ENCODE results near the gene LIMS1.

LIMS1 gene

DNA sequence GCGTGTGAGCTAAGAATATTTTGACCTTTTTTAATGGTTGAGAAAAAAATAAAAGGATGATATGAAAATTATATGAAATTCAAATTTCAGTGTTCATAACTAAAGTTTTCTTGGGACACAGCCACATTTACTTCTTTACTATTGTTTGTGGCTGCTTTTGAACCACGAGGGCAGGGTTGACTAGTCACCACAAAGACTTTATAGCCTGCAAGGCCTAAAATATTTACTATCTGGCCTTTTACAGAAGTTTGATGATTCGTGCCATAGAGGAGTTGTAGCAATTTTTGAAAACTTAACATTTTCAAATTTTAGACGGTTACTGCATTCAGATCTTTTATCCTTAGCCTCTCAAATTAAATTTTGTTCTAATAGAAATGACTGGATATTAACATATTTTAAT lies 69.9 kb downstream of the LIMS1 start:
- POLR2A ChIA-PET = no interaction called here
- TF ChIP-seq, protein P1, sequence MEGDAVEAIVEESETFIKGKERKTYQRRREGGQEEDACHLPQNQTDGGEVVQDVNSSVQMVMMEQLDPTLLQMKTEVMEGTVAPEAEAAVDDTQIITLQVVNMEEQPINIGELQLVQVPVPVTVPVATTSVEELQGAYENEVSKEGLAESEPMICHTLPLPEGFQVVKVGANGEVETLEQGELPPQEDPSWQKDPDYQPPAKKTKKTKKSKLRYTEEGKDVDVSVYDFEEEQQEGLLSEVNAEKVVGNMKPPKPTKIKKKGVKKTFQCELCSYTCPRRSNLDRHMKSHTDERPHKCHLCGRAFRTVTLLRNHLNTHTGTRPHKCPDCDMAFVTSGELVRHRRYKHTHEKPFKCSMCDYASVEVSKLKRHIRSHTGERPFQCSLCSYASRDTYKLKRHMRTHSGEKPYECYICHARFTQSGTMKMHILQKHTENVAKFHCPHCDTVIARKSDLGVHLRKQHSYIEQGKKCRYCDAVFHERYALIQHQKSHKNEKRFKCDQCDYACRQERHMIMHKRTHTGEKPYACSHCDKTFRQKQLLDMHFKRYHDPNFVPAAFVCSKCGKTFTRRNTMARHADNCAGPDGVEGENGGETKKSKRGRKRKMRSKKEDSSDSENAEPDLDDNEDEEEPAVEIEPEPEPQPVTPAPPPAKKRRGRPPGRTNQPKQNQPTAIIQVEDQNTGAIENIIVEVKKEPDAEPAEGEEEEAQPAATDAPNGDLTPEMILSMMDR (IDR thresholded peaks at IDR 0.05; ENCODE audit: control extremely low read depth, extremely low read depth, low read depth, missing control alignments) = no peak
- CTCF ChIA-PET = interaction anchor here (0.8 to 5.0 kb wide), 5 partner anchors 20 to 35 kb away, joined by 3 to 106 read pairs (median 6); no protein-coding TSS in a partner anchor
- DNase-seq (ENCODE audit: extremely low spot score) = no peak

DNA sequence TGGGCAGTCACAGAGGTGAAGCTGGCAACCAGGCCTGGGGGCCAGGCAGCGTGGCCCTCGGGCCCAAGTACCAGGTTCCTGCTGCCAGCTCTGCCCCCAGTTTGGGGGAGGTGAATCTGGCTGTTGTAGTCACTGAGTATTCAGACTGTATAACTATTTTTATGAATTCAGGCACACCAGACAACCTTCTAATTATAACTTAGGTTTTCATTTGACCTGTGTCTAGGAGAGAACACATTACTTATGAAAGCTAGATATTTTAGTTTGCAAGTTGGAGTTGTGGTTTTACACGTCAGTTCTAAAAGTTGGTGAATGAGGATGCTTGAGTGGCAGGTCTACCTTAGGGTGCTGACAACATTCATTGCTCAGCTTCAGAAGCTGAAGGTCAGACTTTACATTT lies 71.7 kb downstream of the LIMS1 start:
- POLR2A ChIA-PET = no interaction called here
- CTCF ChIA-PET = interaction anchor here (0.6 to 5.0 kb wide), 14 partner anchors 10 to 108 kb away, joined by 3 to 106 read pairs (median 4); no protein-coding TSS in a partner anchor
- TF ChIP-seq, protein P1 (IDR thresholded peaks at IDR 0.05; ENCODE audit: control extremely low read depth, extremely low read depth, low read depth, missing control alignments) = no peak
- DNase-seq (ENCODE audit: extremely low spot score) = no peak

DNA sequence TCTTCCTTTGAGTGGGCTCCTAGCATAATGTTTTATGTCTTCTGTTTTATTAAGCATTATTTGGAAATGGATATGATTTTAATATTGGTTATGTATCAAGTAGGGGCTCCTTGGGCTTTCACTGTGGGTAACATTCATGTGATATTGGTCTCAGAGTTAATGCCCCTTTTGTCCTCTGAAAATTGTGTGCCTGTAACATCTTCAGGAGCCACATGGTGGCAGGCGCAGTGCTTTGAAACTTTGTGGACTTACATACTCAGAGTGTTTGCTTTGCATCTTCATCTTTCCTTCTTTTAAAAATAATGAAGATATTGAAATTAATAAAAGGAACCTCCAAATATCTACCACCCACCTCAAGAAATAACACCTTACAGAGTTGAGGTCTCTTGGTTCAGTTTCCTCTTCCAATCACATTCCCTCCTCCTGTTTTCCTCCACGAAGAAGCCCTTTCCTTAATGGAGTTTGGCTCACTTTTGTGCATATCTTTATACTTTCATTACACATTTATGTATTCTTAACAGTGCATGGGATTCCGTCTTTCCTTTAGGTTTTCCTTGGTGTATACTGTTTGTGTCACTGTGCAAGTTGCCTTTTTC lies 73.5 kb downstream of the LIMS1 start:
- TF ChIP-seq, protein P1 (IDR thresholded peaks at IDR 0.05; ENCODE audit: control extremely low read depth, extremely low read depth, low read depth, missing control alignments) = peak; percentile 80
- ChIA-PET POLR2A (no interaction called here), CTCF (interaction anchor here (0.6 to 10.4 kb wide), 6 partner anchors 13 to 261 kb away, joined by 3 to 224 read pairs (median 6); no protein-coding TSS in a partner anchor)
- peak; percentile 42 for DNase-seq (ENCODE audit: extremely low spot score)

DNA sequence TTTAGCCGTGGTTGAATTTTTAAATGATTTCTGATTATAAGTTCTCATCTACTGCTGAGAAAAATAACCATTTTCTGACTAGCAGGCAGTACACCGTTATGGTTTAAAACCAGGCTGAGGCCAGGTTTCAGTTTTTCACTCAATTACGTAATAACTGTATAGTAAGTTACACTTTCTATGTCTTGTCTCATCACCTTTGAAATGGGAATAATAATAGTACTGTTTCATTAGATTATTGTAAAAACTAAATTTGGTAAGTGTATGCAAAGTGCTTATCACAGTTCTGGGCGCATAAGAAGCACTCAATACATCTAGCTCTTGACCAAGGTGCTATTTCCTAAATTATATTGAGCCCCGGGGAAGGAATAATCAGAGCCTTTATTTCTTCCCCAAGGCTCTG lies 76.8 kb downstream of the LIMS1 start:
- ChIA-PET POLR2A (no interaction called here), CTCF (interaction anchor here (0.8 to 10.4 kb wide), 6 partner anchors 12 to 76 kb away, joined by 3 to 224 read pairs (median 6); partner anchors contain the start of gene LIMS1)
- no peak for DNase-seq (ENCODE audit: extremely low spot score)
- TF ChIP-seq, protein P1 (IDR thresholded peaks at IDR 0.05; ENCODE audit: control extremely low read depth, extremely low read depth, low read depth, missing control alignments) = no peak

DNA sequence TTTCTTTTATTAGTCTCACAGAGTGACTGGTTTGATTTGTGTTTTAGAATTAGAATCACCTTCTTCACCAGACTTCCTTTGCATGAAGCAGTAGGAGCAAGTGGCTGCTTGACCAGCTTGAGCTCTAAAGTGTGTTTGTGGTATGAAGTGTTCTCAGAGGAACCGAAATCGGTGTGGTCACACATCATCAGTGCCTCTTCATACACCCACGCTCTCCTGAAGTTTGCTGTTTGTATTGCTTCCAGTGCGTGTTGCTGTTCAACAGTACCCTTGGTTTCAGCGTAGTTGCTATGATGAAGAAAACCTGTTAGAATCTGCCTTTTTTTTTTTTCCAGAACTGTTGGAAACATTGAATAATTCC lies 77.9 kb downstream of the LIMS1 start:
- POLR2A ChIA-PET = interaction anchor here (1.1 to 1.2 kb wide), 2 partner anchors 18 to 25 kb away, joined by 3 to 7 read pairs; no protein-coding TSS in a partner anchor
- peak; percentile 73 for DNase-seq (ENCODE audit: extremely low spot score)
- TF ChIP-seq, protein P1 (IDR thresholded peaks at IDR 0.05; ENCODE audit: control extremely low read depth, extremely low read depth, low read depth, missing control alignments) = no peak
- CTCF ChIA-PET = interaction anchor here (1.2 to 10.4 kb wide), 8 partner anchors 11 to 77 kb away, joined by 3 to 224 read pairs (median 6); partner anchors contain the start of gene LIMS1

DNA sequence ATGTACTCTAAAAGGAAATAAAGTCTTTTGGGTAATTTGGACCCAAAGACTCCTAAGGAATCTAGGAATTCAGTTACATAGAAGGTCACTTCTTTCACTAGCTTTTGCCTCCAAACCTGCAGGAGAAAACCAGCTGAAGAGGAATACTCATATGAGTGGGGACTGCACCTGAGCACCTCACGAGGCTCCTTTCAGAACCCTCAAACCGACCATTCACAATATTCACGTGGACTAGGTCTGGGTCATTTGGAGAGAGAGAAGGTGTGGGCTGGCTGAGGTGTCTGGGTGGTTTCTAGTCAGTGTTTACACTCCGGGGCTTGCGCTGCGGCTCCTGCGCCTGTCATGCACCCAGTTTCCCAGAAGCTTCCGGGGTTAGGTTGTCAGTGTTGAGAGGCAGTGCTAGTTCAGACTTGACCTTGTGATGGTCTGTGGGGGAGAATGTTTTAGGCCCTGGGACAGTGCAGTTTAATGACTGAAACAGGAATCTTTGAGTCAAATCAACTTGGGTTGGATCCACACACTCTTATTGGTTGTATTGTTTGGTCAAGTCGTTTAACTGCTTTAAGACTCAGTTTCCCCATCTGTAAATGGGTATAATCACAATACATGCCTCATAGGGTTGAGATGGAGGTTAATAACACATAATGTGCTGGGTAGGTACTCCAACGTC lies 78.4 kb downstream of the LIMS1 start:
- CTCF ChIA-PET = interaction anchor here (1.1 to 10.4 kb wide), 9 partner anchors 11 to 61 kb away, joined by 3 to 224 read pairs (median 5); no protein-coding TSS in a partner anchor
- TF ChIP-seq, protein P1 (IDR thresholded peaks at IDR 0.05; ENCODE audit: control extremely low read depth, extremely low read depth, low read depth, missing control alignments) = no peak
- peak; percentile 82 for DNase-seq (ENCODE audit: extremely low spot score)
- POLR2A ChIA-PET = interaction anchor here (1.1 to 1.2 kb wide), 2 partner anchors 18 to 25 kb away, joined by 3 to 7 read pairs; no protein-coding TSS in a partner anchor
